Kidney epithelial cell (primary cell): ENCODE data around the gene CHST11. TPM values are rescaled to one million over a fixed set of nuclear protein-coding genes. Genes with fewer than 3 reads are reported as not detected.

Experiments used
- DNase-seq: peaks from one replicate; pipeline ENCODE4 v3.0.0-alpha.2; 2010; ENCODE audit warnings: low read depth
- H3K27me3 ChIP-seq: 2 replicates; pipeline ENCODE4 v1.6.0; 2011; ENCODE audit warnings: low read length; ENCODE audit not compliant: control insufficient read depth, insufficient read depth
- H3K36me3 ChIP-seq: 2 replicates; pipeline ENCODE4 v1.5.1; 2011; ENCODE audit warnings: low read length; ENCODE audit not compliant: control insufficient read depth, insufficient read depth
- H3K4me3 ChIP-seq: 2 replicates; pipeline ENCODE4 v1.5.1; 2011; ENCODE audit warnings: low read depth, mild to moderate bottlenecking, control low read depth, low read length
- CTCF ChIP-seq: IDR thresholded peaks from 2 replicates; pipeline ENCODE4 v1.5.1; 2011; ENCODE audit warnings: mild to moderate bottlenecking, moderate library complexity, low read length, control low read depth, inconsistent platforms; ENCODE audit not compliant: insufficient read depth, poor library complexity, severe bottlenecking
- total RNA-seq: library from RNA; depleted of rRNA; stranded (reverse); fragments of >200 nt; gene quantifications from 2 replicates; pipeline ENCODE4 v1.2.3, GENCODE V29; 2015

Gene CHST11
- total RNA-seq, 1 donor from 2014 or later: 32.6 TPM

DNA sequence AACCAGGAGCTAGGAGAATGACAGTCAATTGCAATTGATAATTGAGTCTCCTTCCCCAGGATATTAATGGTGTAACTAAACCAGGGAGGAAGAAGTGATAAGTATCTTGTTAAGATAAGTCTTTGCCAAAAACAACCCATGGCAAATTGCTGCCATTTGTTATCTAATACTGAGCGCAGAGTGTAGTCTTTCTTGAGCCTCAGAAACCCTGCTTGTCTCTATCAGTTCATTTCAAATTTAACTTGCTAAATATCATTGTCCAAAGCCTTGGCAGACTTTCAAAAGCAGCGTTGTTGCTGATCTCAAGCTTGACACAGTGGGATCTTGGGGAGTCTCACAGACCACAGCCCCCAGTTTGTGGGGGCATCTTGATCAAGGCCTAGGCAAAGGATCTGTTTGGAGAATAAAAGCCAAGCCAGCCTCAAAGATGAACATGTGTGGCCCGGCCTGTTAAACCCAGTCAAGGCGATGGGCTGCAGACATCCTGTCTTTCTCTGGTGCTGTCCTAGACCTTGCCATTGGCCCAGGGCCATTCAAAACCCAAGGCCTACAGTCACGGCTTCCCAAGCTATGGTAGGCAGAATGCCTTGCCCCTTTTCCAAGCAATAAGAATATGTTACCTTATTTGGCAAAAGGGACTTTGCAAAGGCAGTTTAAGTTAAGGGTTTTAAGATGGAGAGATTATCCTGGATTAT is 164.2 kb downstream of the CHST11 start:
- no peaks in the 10 kb centered on the region for H3K36me3 ChIP-seq
- no peaks in the 10 kb centered on the region for H3K27me3 ChIP-seq
- DNase-seq: no peak
- TF ChIP-seq CTCF: no peak
- no peak overlapping the region for H3K4me3 ChIP-seq

- TF ChIP-seq CTCF: no peak
These were observed 166.2 kb downstream of the CHST11 start for GRCh38 chr12:104622928-104623327.

GRCh38 chr12:104623883-104624282 is 167.1 kb downstream of the CHST11 start:
- DNase-seq: no peak
- no peak overlapping the region for H3K4me3 ChIP-seq
- H3K36me3 ChIP-seq: no peaks in the 10 kb centered on the region
- no peak for TF ChIP-seq CTCF
- H3K27me3 ChIP-seq: no peaks in the 10 kb centered on the region

More at GRCh38 chr12:104622928-104623327, 166.2 kb downstream of the CHST11 start:
- Histone ChIP-seq H3K36me3 (no peaks in the 10 kb centered on the region), H3K4me3 (no peak overlapping the region), H3K27me3 (no peaks in the 10 kb centered on the region)
- DNase-seq: no peak

DNA sequence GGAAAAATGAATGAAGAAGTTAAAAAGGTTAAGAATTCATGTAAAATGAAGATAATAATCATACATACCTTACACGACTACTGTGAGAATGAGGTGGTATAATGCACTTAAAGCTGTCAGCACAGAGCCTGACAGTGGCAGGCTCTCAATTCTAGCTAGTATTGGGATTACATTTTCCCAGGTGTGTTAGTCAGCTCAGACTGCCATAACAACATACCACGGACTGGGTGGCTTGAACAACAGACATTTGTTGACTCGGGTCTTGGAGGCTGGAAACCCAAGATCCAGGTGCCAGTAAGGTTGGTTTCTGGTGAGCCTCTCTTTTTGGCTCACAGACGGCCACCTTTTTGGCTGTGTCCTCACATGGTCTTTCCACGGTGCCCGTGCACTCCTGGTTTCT is 167.8 kb downstream of the CHST11 start:
- no peak for DNase-seq
- H3K27me3 ChIP-seq: no peaks in the 10 kb centered on the region
- no peak overlapping the region for H3K4me3 ChIP-seq
- TF ChIP-seq CTCF: no peak
- H3K36me3 ChIP-seq: no peaks in the 10 kb centered on the region

DNA sequence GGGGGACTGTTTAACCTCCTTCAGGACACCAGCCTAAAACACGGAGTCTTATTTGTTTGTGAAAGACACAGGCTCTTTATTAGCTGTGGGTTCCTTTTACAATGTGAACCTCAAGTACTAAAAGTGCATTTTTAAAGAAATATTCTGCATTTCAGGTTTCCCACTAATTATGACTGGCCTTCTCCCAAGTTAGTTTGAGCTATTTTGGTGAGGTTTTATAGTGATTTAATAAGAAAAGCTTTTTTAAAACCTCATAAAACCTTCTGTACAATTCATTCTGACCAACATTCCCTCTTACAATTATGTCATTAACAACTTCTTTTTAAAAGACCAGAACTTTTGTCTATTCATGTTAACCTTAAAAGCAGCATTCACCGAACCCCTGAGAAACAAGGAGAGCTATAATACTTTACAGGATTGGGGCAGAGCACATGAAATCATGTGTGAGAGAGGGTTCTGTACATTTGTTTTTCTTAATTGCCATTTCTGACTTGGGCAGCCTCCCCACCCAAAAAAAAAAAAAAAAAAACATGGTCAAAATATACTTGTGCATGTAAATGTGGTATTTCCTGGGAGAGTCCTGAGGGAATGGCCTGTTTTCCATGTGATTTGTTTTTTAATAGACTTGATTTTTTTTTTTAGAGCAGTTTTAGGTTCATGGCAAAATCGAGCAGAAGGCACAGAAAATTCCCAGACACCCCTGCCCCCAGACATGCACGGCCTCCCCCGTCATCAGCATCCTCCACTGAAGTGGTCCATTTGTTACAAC is 169.5 kb downstream of the CHST11 start:
- no peak for DNase-seq
- H3K36me3 ChIP-seq: no peaks in the 10 kb centered on the region
- H3K27me3 ChIP-seq: no peaks in the 10 kb centered on the region
- H3K4me3 ChIP-seq: no peak overlapping the region
- TF ChIP-seq CTCF: no peak
